Stimulated activated CD8-positive, alpha-beta memory T cell treated with anti-CD3 and anti-CD28 coated beads, Interleukin-2, amount 100 ng/mL, for 48 hours (primary cell): ENCODE data around the gene CDC20B.
"Not testable (repeated sequence)": the region's sequence is repeated elsewhere in the genome, so short reads cannot be mapped to it uniquely, and the experiment has no call there.

Source experiments
- DNase-seq, 2 donors: peaks; one replicate each; pipeline ENCODE4 v3.0.0-alpha.2; 2020; ENCODE audit warnings: low read depth in 2 of 2

The CDC20B gene

DNA sequence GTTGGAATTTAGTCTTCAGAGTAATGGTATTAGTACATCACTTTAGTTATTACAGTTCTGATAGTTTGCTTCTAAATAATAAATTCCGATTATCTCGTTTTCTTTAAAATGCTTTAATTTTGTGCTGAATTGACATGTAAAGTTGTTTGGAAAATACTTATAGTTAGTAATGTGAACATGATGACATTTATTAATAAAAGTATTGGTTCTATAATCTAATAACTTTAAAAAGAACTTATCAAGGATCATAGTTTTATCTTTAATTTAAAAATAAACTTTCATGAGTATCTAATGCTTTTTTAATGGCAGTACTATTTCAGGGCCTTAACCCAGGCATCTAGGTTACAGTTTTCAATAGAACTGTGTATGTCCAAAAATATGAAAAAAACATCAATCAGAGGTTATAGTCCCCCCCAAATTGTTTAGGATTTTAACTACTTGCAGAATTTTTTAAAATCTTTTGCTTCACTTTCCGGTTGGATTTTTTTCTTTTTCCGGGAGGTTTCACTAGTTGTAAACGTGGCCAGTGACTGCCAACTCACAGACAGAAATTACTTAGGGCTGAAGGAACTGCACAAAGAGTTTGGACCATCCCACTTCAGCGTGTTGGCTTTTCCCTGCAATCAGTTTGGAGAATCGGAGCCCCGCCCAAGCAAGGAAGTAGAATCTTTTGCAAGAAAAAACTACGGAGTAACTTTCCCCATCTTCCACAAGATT, 12.3 kb downstream of the CDC20B start:
- no peak for DNase-seq

DNA sequence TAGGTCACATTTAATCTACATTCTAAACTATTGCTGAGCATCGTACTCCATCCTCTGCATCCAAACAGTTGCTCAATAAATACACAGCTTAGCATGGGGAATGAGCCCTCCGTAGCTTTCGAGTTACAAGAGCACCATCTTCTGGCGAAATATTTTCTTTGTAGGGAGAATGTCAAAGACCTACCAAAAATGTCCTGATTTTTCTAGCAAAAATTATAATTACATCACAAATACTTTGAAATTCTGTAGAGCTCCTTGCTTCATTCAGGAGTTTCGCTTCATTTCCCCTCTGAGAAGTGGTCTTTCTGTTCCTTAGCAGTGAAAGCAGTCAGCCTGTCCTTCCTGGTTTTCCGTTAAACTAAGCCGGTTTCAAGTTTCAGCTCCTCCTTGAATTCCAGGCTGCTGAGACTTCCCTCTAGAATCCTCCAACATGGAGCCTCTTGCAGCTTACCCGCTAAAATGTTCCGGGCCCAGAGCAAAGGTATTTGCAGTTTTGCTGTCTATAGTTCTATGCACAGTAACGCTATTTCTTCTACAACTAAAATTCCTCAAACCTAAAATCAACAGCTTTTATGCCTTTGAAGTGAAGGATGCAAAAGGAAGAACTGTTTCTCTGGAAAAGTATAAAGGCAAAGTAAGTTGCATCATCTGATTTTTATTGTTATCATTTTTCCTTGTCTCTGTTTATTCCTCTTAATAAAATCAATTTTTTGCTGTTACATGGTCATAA, 13.0 kb downstream of the CDC20B start, which contains the start of gene GPX8:
GPX8 (plus strand) TSS at position 409 of the 730 bp plus-strand sequence; CDS start at position 431, 22 bp downstream.
- no peak for DNase-seq

DNA sequence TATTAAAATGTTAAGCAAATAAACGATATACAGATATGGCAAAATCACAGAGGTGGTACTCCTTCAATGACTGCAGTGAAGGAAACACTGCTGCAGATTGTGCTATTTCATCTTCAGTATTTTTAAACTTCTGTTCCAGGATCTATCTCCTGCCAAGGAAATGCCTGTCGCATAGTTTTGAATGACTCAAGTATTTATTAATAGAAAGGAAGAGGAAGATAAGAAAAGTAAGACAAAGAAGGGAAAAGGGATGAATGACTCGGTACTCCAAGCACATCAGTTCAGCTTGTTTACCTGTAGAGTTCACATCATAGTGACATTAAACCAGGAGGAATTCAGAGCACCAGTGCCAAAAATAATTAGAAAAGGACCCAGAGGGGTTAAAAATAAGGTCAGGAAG, 18.1 kb downstream of the CDC20B start:
- no peak for DNase-seq

DNA sequence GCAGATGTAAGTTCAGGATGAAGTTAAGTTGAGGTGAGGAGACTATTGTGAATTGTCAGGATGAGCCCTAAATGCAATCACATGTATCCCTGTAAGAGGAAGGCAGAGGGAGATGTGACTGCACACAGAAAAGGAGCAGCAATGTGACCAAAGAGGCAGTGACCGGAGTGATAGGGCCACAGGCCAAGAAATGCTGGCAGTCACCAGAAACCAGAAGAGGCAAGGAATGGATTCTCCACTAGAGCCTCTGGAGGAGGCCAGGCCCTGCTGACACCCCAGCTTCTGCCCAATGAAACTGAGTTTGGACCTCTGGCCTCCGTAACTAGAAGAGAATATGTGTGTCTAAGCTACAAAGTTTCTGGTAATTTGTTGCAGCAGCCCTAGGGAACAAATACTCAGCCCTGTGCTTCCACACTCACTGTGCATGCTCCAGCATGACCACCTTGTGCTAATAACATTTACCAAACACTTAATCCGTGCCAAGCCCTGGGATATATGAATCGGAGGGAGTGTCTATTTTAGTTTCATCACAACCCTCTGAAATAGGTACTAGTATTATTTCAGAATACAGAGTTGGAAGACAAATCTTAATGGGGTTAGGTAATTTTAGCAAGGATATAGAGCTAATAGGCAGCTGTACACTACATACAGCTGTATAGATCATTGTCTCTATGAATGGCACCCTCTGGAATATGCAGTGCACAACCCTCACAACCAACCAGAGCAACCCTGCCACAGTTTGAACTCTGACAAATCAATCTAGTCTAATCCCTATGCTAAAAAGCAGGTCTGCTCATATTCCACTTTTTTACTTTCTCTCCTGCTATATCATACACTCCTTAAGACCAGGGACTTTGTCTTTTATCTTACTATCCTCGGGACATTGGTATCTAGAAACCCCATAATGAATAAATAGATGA, 20.8 kb downstream of the CDC20B start:
- DNase-seq, result no peak

DNA sequence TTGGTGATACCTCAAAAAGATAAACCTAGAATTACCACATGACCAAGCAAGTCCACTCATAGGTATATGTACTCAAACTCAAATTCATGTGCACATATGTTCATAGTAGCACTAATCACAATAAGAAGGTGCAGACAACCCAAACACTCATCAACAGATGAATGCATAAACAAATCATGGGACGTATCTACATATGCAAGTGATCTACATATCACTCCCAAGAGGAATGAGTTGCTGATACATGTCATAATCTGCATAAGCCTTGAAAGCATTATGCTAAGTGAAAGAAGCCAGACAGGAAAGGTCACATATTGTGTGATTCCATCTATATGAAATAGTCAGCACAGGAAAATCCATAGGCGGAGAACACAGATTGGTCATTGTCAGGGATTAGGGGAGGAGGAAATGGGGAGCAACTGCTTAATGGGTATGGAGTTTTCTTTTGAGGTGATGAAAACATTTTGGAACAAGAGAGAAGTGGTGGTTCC, 23.6 kb downstream of the CDC20B start:
- DNase-seq, result no peak

DNA sequence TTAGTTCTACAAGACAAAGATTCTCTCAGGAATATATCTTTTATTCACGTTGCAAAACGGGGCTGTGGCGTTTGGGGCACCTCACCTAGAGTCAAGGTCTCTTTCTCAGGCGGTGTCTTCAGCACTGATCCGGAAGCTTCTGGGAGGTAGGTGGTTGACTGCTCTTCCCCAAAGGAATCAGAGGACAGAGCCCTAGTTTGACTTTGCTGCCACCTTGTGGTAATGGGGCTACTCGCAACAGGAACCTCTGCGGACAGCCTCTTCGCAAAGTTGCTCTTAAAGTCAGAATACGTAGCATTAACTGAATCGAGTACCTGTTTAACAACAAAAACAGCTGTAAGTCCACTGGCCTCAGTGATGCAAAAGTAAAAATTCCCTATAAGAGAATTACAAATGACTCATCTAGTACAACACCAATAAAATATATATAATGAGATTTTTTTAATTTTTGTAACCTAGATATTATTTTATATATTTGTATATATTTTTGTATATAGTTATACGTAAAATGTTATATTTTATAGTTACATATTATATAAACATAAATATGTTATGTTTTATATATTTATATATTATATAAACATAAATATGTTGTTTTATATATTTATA, 26.3 kb downstream of the CDC20B start:
- DNase-seq, result peak; percentile 61 to 68

DNA sequence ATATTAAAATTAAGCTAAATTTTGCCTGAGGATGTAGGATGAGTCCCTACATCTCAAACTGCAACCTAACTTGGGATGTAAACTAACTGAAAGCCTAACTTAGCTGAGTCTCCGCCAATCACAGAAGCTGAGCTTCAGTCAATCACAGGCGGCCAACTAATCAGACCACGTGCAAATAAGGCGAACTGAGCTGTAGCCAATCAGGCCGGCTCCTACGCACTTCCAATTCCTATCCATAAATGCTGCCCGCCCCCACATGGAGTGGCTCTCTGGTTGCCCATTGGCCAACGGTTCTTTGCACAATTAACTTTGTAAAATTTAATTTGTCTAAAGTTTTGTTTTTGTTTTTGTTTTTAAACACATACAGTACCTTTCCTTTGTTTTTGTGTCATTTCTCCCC, 26.9 kb downstream of the CDC20B start:
- DNase-seq, result no peak

DNA sequence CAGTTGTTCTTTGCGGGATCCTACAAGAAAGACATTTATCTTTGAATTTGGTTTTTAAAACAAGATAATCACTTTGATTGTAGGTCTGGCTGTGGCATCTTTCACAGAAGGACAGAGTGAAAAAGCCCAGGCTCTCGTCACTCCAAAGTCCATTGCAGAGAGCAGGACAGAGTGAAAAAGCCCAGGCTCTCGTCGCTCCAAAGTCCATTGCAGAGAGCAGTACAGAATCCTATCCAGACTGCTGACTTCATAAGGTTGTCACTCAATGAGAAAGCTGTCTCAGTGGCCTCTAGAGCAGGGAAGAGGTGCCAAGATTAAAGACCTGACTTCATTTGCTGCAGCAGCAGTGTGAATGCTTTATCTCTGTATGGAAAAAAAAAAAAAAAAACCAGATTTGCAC, 29.4 kb downstream of the CDC20B start:
- no peak for DNase-seq

DNA sequence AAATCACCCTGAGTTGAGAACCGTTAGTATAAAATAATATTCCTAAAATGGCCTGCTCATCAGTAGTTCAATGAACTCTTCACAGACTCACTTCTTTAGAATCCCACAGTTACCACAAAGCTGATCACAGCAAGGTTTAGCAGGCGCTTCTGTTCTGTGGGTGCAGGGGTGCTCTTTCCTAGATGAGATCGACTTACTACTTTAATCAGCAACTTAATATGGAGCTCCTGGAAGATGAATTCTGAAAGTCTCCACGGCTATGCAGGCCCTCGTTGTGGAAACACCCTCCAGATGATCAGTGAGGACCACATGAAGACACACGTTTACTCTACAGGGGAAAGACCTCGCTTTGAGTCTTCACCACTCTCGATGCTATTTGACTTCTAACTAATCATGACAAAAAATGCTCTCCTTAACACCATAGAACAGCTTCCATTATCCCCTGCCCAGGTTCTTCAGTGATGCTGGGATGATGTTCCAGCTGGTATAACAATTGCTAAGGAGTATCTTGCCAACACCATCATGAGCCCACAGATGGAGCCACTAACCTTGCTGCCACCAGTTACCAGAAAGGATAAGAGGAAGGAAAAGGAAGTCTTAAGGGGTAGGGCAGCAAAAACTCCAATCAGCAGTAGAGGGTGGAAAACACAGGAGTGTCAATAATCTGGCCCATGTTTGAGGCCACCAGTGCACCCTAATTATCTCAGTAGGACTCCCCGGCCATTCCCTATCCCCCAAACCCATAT, 30.9 kb downstream of the CDC20B start:
- DNase-seq, result peak in 1 of 2 donors; percentile 27

DNA sequence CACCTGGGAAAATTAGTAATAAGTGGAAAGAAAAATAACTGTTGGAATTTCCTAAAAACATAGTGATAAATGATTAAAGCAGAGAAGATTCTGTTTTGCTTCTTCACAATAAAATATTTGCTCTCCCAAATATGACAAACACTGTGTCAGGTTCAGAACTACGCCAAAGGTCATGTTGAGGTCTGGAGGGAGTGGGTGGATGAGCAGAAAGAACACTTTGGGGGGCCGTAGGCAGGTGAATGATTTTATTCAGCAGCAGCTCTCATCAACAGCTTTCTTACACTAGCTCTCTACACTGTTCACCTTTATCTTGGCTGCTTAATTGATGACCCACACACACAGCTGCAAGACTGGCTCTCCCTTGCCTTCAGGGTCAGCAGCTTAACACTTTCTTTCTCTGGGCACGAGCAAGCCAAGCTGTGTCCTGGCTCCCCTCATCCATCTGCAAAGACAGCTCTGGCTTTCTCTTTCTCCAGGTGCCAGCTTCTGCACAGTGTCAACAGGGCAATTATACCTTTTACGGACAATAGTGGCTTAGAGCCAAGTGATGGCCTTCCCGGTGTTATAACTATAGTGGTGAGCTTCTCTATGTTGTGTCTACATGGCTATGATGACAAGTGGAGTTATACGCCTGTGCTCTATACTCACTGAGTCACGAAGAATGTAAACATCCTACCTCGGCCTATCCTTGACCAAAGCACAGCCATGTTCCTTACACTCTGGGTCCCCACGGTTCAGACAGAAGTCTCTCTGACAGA, 31.9 kb downstream of the CDC20B start:
- DNase-seq, result no peak

DNA sequence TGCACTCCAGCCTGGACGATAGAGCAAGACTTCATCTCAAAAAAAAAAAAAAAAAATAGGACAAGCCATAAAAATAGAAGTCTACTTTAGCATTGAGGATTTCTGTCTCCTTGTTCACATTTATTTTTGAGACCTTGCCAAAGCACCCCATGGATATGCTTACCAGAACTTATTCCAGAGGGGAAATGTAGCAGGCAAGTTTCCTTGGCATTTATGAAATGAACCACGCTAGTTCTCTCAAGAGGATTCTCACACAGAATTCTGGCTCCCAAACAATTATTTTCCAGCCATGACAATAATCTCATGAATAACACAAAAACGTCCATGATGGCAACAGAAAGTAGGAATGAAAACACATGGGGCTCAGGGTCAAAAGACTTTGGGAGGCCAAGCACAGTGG, 36.5 kb downstream of the CDC20B start:
- no peak for DNase-seq

DNA sequence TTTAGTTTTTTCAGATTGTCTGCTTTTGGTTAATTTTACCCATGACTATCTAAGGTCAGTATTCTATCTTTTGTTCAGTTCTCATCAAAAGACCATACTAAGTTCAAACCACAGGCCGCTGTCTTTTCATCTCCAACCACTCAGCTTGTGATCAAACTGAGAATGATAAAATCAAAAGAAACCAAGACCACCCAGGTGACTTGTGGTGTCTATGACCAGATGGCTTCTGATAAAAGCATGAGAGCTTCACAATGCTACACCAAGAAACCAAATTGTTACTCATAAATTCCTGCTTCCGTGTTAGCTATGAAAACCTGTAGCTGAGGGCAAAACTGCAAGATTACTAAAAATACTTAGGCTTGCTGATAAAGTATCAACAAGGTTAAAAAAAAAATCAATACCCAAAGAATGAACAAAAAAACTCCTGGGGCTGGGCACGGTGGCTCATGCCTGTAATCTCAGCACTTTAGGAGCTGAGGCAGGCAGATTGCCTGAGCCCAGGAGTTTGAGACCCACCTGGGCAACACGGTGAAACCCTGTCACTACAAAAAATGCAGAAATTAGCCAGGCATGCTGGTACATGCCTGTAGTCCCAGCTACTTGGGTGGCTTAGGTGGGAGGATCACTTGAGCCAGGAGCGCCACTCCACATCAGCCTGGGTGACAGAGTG, 38.8 kb downstream of the CDC20B start:
- no peak for DNase-seq

DNA sequence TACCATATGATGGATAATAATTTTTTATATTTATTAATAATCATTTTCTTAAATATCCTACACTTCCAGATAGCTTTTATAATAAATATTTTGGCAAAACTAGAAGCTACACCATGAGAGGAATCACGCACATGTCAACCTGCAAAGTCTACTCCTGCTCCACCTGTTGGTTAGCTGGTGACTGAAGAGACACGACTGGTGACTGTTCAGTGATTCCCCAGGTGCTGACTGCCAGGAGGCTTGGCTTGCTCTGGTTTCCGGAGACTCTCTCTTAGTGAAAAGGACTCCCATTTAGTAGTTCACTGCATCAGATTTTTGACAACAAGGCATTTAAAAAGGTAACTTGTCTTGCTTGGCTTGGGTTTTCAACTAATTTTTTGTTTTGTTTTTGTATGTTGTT, 49.6 kb downstream of the CDC20B start:
- no peak for DNase-seq

DNA sequence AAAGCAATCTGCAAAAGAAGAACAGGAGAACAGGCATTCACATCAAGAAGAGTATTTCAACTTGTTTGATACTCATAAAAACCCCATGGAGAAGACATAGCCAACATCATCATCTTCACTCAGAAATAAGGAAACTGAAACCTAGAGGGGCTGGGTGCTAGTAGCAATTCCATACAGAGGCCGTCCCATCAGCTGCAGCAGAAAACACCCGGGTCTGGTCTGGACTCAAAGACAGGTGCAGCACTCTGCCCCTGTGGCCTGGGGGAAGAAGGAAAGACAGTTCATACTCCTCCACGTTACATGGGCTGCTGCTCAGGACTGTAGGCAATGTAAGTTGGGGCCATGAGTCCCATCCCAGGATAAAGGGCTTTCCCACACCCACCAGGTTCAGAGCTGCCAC, 58.9 kb downstream of the CDC20B start:
- DNase-seq, result no peak

DNA sequence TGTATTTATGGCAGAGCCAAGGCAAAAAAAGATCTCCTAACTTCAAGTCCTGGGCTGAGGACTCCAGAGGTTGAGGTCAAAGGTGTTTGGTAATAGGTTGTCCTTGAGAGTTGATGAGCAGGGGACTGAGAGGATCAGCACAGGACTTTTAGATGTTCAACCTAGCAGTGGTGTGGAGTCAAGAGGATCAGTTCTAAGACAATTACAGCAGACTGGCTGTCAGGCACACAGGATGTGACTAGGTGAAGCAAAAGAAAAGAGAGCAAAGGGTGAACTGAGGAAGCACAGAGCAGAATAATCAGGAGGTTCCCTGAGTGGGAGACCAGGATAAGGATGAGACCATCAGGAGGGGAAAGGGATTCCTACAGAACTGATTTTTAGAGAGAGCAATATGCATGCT, 59.6 kb downstream of the CDC20B start:
- no peak for DNase-seq

DNA sequence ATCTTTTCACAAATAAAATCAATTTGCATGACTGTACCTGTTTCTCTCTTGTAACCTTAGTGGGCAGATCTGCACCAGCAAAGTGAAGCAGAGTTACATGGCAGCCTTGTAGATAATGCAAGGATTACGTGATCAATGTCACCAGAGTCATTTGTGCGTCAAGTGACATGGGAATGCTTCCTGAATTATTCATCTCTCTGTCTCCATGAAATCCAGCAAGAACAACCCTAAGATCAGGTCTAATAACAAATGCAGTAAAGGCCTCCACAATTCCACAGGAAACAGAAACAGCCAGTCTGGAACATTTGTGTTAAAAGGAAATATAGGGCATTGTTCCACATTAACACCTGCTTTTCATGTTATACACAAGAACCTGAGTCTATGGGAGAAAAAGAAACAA, 62.8 kb downstream of the CDC20B start:
- DNase-seq, result no peak

DNA sequence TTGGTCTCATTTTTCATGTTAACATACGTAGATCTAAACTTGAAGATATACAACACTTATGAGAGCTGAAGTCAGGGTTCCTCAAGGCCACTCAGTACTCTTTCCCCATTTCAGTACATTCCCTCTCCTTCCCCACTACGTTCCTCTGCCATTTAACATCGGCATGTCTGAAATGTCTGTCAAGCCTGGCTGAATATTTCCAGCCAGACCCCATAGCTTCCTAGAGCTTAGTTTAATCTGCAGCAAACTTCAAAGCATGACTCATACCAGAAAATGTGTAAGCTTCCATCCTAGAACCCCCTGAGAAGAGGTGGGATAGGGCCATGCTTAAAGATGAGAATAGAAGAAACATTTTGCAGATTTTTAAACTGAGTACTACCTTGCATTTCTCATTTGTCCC, 64.3 kb downstream of the CDC20B start:
- DNase-seq, result no peak

DNA sequence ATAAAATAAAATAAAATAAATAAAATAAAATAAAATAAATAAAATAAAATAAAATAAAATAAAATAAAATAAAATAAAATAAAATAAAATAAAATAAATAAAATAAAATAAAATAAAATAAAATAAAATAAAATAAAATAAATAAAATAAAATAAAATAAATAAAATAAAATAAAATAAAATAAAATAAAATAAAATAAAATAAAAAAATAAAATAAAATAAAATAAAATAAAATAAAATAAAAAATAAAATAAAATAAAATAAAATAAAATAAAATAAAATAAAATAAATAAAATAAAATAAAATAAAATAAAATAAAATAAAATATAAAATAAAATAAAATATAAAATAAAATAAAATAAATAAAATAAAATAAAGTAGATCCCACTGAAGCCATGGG, 67.0 kb downstream of the CDC20B start:
- not testable (repeated sequence) for DNase-seq

DNA sequence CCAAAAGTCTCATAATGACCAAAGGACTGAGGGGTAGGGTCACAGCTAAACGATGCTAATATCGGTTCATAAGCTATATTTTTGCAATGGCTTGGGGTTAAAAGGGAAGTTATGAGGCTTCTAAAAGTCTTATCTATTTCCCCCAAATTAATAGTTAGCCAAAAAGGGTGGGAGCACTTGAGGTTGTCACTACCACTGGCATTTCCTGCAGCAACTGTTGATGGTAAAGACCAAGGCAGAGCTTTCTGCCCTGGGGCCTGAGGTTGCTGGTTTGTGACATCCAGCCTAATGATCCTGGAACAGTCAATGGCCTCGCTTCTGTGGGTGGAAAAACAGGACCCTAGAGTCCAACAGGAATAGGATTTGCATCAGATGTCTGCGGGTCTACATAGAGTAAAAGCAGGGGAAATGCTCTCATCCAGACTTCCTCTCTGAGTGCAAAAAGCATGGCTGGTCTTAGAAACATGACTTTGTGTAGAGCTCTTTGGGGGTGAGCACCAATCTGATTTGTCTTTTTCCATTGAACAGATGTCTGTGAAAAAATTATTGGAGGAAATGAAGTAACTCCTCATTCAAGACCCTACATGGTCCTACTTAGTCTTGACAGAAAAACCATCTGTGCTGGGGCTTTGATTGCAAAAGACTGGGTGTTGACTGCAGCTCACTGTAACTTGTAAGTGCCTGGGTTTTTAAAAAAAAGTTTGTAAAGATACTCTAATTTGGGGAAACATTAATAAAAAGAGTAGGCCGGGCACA, 67.9 kb downstream of the CDC20B start:
- DNase-seq, result no peak
